GM12865 (cell line): ENCODE measurements around the gene PSRC1.

ENCODE experiments used
- DNase-seq: peaks from one replicate; pipeline ENCODE4 v3.0.0; 2010; ENCODE audit warnings: low read depth
- H3K4me3 ChIP-seq: 2 replicates; pipeline ENCODE4 v1.5.1; 2011; ENCODE audit warnings: mild to moderate bottlenecking, low read depth, low read length, control low read depth
- CTCF ChIP-seq: IDR thresholded peaks from 2 replicates; pipeline ENCODE4 v1.5.1; 2011; ENCODE audit warnings: low read length, control low read depth, low read depth, inconsistent platforms; ENCODE audit not compliant: insufficient read depth; ENCODE audit errors: missing control alignments

The PSRC1 gene

GRCh38 chr1:109241344-109241743 lies 41.6 kb downstream of the PSRC1 start:
- no peak for DNase-seq
- no peak for TF ChIP-seq CTCF
- H3K4me3 ChIP-seq, result no peak overlapping the region

GRCh38 chr1:109240158-109241152 lies 42.5 kb downstream of the PSRC1 start:
- no peak for DNase-seq
- H3K4me3 ChIP-seq, result no peak overlapping the region
- no peak for TF ChIP-seq CTCF

- peak; percentile 51 for DNase-seq
- peak; percentile 46 for TF ChIP-seq CTCF
- H3K4me3 ChIP-seq, result no peak overlapping the region
Measured at GRCh38 chr1:109239409-109240068, 43.4 kb downstream of the PSRC1 start.

GRCh38 chr1:109239047-109239408 lies 43.9 kb downstream of the PSRC1 start:
- H3K4me3 ChIP-seq, result no peak overlapping the region
- no peak for TF ChIP-seq CTCF
- DNase-seq, result no peak

GRCh38 chr1:109238382-109238781 lies 44.6 kb downstream of the PSRC1 start:
- no peak for TF ChIP-seq CTCF
- no peak overlapping the region for H3K4me3 ChIP-seq
- DNase-seq, result no peak

- DNase-seq, result no peak
- no peak for TF ChIP-seq CTCF
- H3K4me3 ChIP-seq, result no peak overlapping the region
Measured at GRCh38 chr1:109237512-109237911, 45.4 kb downstream of the PSRC1 start.
